Kidney (tissue), 14 donors: ENCODE data around the gene LAPTM5. TPM values are rescaled to one million over a fixed set of nuclear protein-coding genes. Genes with fewer than 3 reads are reported as not detected.

Experiments
- DNase-seq, 5 donors: peaks; one replicate each; pipeline ENCODE4 v3.0.0-alpha.2; 2013 to 2020
- FAIRE-seq: peaks from 2 replicates; lab custom pipeline; 2012; peaks lifted over from hg19 to GRCh38; lab: Jason Lieb, UNC
- H3K27ac ChIP-seq, 2 donors: one replicate each; pipeline ENCODE4 v1.7.0; 2013; ENCODE audit warnings: low read depth in 2 of 2, low read length in 2 of 2, inconsistent platforms in 1 of 2
- H3K27me3 ChIP-seq: one replicate; pipeline ENCODE4 v1.7.1; 2013; ENCODE audit warnings: low read length, inconsistent platforms; ENCODE audit not compliant: control insufficient read depth, insufficient read depth
- H3K36me3 ChIP-seq, 3 donors: one replicate each; pipeline versions ENCODE4 v1.7.0 to v1.7.1; 2013; ENCODE audit warnings: low read length in 3 of 3, control low read depth in 1 of 3, inconsistent platforms in 1 of 3; ENCODE audit not compliant: insufficient read depth in 3 of 3, control insufficient read depth in 2 of 3
- H3K4me1 ChIP-seq, 3 donors: one replicate each; pipeline versions ENCODE4 v1.7.0 to v1.7.1; 2013; ENCODE audit warnings: low read length in 3 of 3, inconsistent platforms in 1 of 3, low read depth in 1 of 3; ENCODE audit not compliant: control insufficient read depth in 2 of 3, insufficient read depth in 2 of 3
- H3K4me3 ChIP-seq, 3 donors: one replicate each; pipeline versions ENCODE4 v1.7.0 to v1.8.1; 2013; ENCODE audit warnings: low read length in 3 of 3, control low read depth in 1 of 3, inconsistent platforms in 1 of 3
- H3K9ac ChIP-seq, 3 donors: one replicate each; pipeline versions ENCODE4 v1.7.0 to v1.7.1; 2013; ENCODE audit warnings: low read length in 3 of 3, control low read depth in 1 of 3, inconsistent platforms in 1 of 3
- H3K9me3 ChIP-seq, 3 donors: one replicate each; pipeline versions ENCODE4 v1.7.0 to v1.7.1; 2013; ENCODE audit warnings: low read length in 3 of 3, control low read depth in 1 of 3, inconsistent platforms in 1 of 3; ENCODE audit not compliant: control insufficient read depth in 2 of 3, insufficient read depth in 1 of 3
- CTCF ChIP-seq: IDR thresholded peaks from 3 replicates; pipeline ENCODE4 v1.5.1; 2012; ENCODE audit warnings: mild to moderate bottlenecking, moderate library complexity, borderline replicate concordance; ENCODE audit not compliant: insufficient read depth; ENCODE audit errors: extremely low read depth
- intact Hi-C: fragments of 100-400 bp; cut with DNase I; formaldehyde crosslinking; loops from one replicate; pipeline ENCODE4 v1.11.1; 2022
- polyA plus RNA-seq: library from polyadenylated mRNA; stranded (reverse); fragments of 350-450 nt; fragmentation: Illumina TruSeq; extraction: RNeasy Lipid Tissue Mini Kit (QIAGEN cat#74804); gene quantifications from one replicate; pipeline ENCODE4 v1.2.3, GENCODE V29; 2014; ENCODE audit warnings: low read depth, low replicate concordance; ENCODE audit not compliant: insufficient read depth
- total RNA-seq: library from RNA; stranded (reverse); fragmentation: NEBNext Ultra II Directional; extraction: Animal tissue kit (Norgen Biotek cat#: 25700); gene quantifications from one replicate; pipeline ENCODE4 v1.2.1, GENCODE V29; 2021
- donor health status: control.
- donor health status: control.
- donor health status: control.
- donor health status: control.
- donor health status: control.
- donor health status: DM: yes; HTN: yes; CAD: no.
- donor health status: Normal renal cell carcinoma (clear cell type).

LAPTM5 gene
- total and polyA plus RNA-seq, 2 donors from 2014 or later, result 23.5 to 108 TPM

GRCh38 chr1:30751830-30752650, 5.5 kb downstream of the LAPTM5 start:
- Histone ChIP-seq H3K4me1 (no peaks in the 10 kb centered on the region), H3K27me3 (no peaks in the 10 kb centered on the region), H3K27ac (no peak overlapping the region), H3K36me3 (no peaks in the 10 kb centered on the region), H3K9me3 (no peaks in the 10 kb centered on the region), H3K4me3 (no peak overlapping the region), H3K9ac (no peak overlapping the region)
- DNase-seq, result peak in 1 of 5 donors; percentile 54
- intact Hi-C loops, result no loop called here
- TF ChIP-seq CTCF, result no peak
- FAIRE-seq, result no peak

GRCh38 chr1:30750731-30751291, 6.8 kb downstream of the LAPTM5 start:
- peak in 1 of 5 donors; percentile 72 for DNase-seq
- H3K9ac ChIP-seq, result no peak overlapping the region
- H3K4me1 ChIP-seq, result no peaks in the 10 kb centered on the region
- intact Hi-C loops, result no loop called here
- no peaks in the 10 kb centered on the region for H3K36me3 ChIP-seq
- H3K4me3 ChIP-seq, result no peak overlapping the region
- FAIRE-seq, result no peak
- TF ChIP-seq CTCF, result no peak
- H3K9me3 ChIP-seq, result no peaks in the 10 kb centered on the region
- no peaks in the 10 kb centered on the region for H3K27me3 ChIP-seq
- no peak overlapping the region for H3K27ac ChIP-seq

GRCh38 chr1:30749691-30750583, 7.6 kb downstream of the LAPTM5 start:
- no peak overlapping the region for H3K9ac ChIP-seq
- H3K4me1 ChIP-seq, result no peaks in the 10 kb centered on the region
- no peaks in the 10 kb centered on the region for H3K27me3 ChIP-seq
- H3K27ac ChIP-seq, result no peak overlapping the region
- no peaks in the 10 kb centered on the region for H3K9me3 ChIP-seq
- FAIRE-seq (no peak), DNase-seq (peak in 1 of 5 donors; percentile 76)
- TF ChIP-seq CTCF, result no peak
- intact Hi-C loops, result no loop called here
- H3K36me3 ChIP-seq, result no peaks in the 10 kb centered on the region
- no peak overlapping the region for H3K4me3 ChIP-seq
